Psoas muscle (tissue), 8 donors: ENCODE data around the gene FBXO22. TPM values are rescaled to one million over a fixed set of nuclear protein-coding genes. Genes with fewer than 3 reads are reported as not detected.

Source experiments
- ATAC-seq, 4 donors: fragments of 200-7000 bp; cut with Tn5 transposase; one replicate each; pipeline ENCODE4 v1.9.1; 2020; ENCODE audit warnings: moderate library complexity in 3 of 4, mild to moderate bottlenecking in 2 of 4
- DNase-seq, 2 donors: peaks; one replicate each; pipeline ENCODE4 v3.0.0-alpha.2; 2020
- H3K27ac ChIP-seq: fragments of 200-600 bp; one replicate; pipeline ENCODE4 v1.8.0; 2022
- H3K27me3 ChIP-seq, 3 donors: fragments of 200-600 bp in 1 of 3; one replicate each; pipeline versions ENCODE4 v1.6.1 to v1.8.0; 2013 to 2022; ENCODE audit warnings: low read length in 2 of 3, mild to moderate bottlenecking in 2 of 3, moderate library complexity in 1 of 3; ENCODE audit not compliant: insufficient read depth in 3 of 3
- H3K36me3 ChIP-seq, 2 donors: fragments of 200-600 bp in 1 of 2; one replicate each; pipeline versions ENCODE4 v1.6.1 to v1.8.0; 2013 to 2022; ENCODE audit warnings: low read depth in 1 of 2, mild to moderate bottlenecking in 1 of 2, moderate library complexity in 1 of 2; ENCODE audit not compliant: insufficient read depth in 1 of 2
- H3K4me1 ChIP-seq: fragments of 200-600 bp; one replicate; pipeline ENCODE4 v1.8.0; 2022
- H3K4me3 ChIP-seq: fragments of 200-600 bp; one replicate; pipeline ENCODE4 v1.8.0; 2022; ENCODE audit warnings: mild to moderate bottlenecking
- H3K9me3 ChIP-seq: fragments of 200-600 bp; one replicate; pipeline ENCODE4 v1.8.0; 2022
- CTCF ChIP-seq: fragments of 200-600 bp; IDR thresholded peaks from one replicate; pipeline ENCODE4 v1.8.0; 2022; ENCODE audit warnings: antibody characterized with exemption
- WGBS, 3 donors: extraction: QIAGEN DNeasy Blood & Tissue Kit; methylation state at CpG; one replicate each; pipeline versions ENCODE4 v1.1.6 to v1.1.7; 2013; 5-methylcytosine and 5-hydroxymethylcytosine counted together
- intact Hi-C, 2 donors: fragments of 100-400 bp; cut with DNase I; formaldehyde crosslinking; loops; one replicate each; pipeline versions ENCODE4 v1.11.0 to v1.14.2; 2022
- polyA plus RNA-seq, 3 donors: library from polyadenylated mRNA; stranded (reverse); fragments of 200-250 nt; gene quantifications; one replicate each; pipeline ENCODE4 v1.2.3, GENCODE V29; 2013
- total RNA-seq, 4 donors: library from RNA; stranded (reverse); fragmentation: NEBNext Ultra II Directional in 2 of 4; extraction: Animal tissue kit (Norgen Biotek cat#: 25700) in 2 of 4; gene quantifications; one replicate each; pipeline versions ENCODE4 v1.2.1 to v1.2.4, GENCODE V29; 2021 to 2023
- donor health status: healthy with polysubstance abuse.
- donor health status: DM: no; HTN: no; CAD: no; lungs with moderate emphysema.
- donor health status: Bipolar disorder and iron deficiency.
- donor health status: healthy.
- donor health status: DM: yes; HTN: yes; CAD: no.
- donor health status: DM: no; HTN: no; CAD: no.
- donor health status: DM: no; HTN: no; CAD: no.
- donor health status: DM: yes; HTN: yes; CAD: no.

Gene FBXO22
- total and polyA plus RNA-seq, 7 donors = 13.3 to 35.6 (median 15.3) TPM

DNA sequence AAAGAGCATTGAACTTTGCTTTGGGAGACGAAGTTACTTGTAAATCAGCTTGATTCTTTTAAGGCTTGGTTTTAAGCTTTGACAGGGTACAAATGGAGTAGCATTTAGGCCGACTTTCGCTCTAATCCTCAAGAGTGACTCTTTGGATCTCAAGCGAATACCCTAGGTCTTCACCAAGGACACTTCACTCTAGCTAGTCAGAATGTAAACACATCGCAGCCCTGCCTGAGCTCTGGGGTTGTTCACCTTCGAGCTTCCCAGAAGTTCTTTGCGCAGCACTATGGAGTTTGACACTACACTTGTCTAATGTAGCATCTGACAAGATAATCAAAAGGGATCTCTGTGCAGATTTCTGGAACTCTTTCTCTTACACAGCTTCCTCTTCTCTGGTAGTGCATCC, 86.2 kb downstream of the FBXO22 start:
- no peak for TF ChIP-seq CTCF
- ATAC-seq (no peak), DNase-seq (no peak)
- Histone ChIP-seq H3K4me3 (no peak overlapping the region), H3K36me3 (no peaks in the 10 kb centered on the region), H3K9me3 (no peaks in the 10 kb centered on the region), H3K4me1 (no peaks in the 10 kb centered on the region), H3K27ac (no peak overlapping the region), H3K27me3 (no peaks in the 10 kb centered on the region)
- 84 to 89% (median 88%) methylated on average over 7 of the region's 7 CpGs for WGBS, 3 donors
- intact Hi-C loops = no loop called here

Other genes starting within 250 kb of the FBXO22 start
- 10 to 100 TPM; 15.8 to 49.5 (median 34.0) TPM for gene CSPG4, start 191.0 kb upstream of the FBXO22 start, total RNA-seq
- gene CSPG4, start 191.0 kb upstream of the FBXO22 start, polyA plus RNA-seq = 10 to 100 TPM in 2 of 3 donors, 1 to 10 TPM in 1; 8.1 to 15.9 (median 10.6) TPM
- gene UBE2Q2, start 60.4 kb upstream of the FBXO22 start, total RNA-seq = 10 to 100 TPM; 14.0 to 26.4 (median 19.1) TPM
- gene UBE2Q2, start 60.4 kb upstream of the FBXO22 start, polyA plus RNA-seq = 10 to 100 TPM in 2 of 3 donors, 1 to 10 TPM in 1; 9.3 to 32.2 (median 15.9) TPM
- gene NRG4, start 108.5 kb downstream of the FBXO22 start, total RNA-seq = 10 to 100 TPM in 2 of 4 donors, 1 to 10 TPM in 2; 2.5 to 14.4 (median 9.0) TPM
- 10 to 100 TPM in 1 of 3 donors, 1 to 10 TPM in 1, under 1 TPM in 1; 0.98 to 30.0 (median 5.7) TPM for gene NRG4, start 108.5 kb downstream of the FBXO22 start, polyA plus RNA-seq
- 1 to 10 TPM; 2.6 to 7.9 (median 4.4) TPM for gene TMEM266, start 156.1 kb downstream of the FBXO22 start, total RNA-seq
- 10 to 100 TPM in 1 of 3 donors, 1 to 10 TPM in 1, under 1 TPM in 1; 0.87 to 12.1 (median 8.0) TPM for gene TMEM266, start 156.1 kb downstream of the FBXO22 start, polyA plus RNA-seq